Measurements from ENCODE around the gene SDK2. TPM values are rescaled to one million over a fixed set of nuclear protein-coding genes. Genes with fewer than 3 reads are reported as not detected.

Gene SDK2
- total RNA-seq, 1 experiment from 2014 or later: not detected

DNA sequence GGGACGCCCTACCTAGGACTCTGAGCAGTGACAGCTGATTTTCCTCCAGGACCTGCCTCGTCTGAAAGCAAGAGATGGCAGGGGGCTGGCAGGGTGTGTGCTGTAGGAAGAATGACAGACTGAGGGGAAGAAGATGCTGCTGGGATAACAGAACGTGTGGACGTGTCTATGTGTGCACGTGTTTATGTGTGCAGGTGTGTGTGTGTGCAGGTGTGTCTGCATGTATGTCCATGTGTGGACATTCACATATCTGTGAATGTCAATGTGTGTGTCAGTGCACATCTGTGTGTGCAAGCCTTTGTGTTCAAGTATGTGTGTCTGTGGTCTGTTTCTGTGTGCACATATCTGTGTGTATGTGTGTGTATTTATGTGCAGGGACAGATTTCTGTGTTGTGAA is 132.5 kb downstream of the SDK2 start:
- DNase-seq (ENCODE audit: low read depth): no peak

DNA sequence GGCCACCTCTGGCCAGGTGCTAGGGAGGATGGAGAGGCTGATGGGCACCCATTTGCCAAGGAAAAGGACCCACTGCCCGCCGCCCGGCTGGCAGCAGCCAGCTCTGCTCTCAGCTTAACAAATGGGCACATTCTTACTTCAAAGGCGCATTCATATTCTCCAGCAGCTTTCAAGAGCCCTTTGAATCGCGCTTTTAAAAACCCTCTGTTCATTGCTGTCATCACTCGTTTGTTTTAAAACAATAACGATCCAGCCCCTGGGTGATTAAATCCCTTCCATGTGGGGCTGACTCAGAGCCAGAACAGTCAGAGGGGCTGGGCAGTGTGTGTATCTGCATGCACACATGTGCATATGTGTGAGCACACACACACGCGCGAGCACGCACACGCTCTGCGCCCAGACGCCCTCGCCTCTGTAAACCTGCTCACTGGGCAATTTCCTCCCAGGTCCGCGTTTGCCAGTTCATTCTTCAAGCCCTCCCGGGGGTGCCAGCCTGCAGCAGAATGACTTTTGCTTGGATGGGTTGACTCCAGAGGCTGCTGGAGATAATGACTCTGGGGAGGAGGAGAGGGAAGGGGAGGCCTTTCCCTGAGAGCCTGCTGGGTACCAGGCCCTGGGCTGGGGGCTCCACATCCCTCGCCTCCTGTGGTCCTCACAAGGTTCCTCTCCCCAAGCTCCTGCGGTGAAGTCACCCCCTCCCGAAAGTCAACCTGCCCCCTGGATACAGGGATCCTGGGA is 133.1 kb downstream of the SDK2 start:
- no peak for DNase-seq (ENCODE audit: low read depth)

DNA sequence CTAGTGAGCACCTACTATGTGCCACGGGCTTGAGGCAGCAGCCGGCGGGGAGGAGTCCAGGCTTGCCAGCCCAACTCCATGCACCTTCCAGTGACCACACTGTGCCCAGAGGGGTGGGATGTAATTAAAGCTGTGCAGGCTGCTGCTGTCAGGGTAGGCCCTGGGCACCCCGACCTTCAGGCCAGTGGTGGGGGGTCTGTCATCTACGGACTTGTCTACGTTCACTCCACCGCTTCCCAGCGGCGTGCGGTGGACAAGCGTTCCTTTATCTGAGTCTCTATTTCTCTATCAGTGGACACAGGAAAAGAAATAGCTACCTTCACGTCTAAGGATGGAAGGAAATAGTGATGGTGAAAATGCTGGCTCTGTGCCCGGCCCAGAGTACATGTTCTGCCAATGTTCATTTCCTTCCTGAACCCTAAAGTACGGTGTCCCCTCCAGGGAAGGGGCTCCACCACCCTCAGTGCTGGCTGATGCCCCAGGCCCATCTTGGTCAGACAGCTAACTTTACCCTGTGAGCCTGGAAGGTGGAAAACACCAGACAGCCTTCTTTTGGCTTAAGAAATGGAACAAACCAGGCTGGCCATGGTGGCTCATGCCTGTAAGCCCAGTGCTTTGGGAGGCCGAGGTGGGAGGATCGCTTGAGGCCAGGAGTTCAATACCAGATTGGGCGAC is 135.2 kb downstream of the SDK2 start:
- no peak for DNase-seq (ENCODE audit: low read depth)

DNA sequence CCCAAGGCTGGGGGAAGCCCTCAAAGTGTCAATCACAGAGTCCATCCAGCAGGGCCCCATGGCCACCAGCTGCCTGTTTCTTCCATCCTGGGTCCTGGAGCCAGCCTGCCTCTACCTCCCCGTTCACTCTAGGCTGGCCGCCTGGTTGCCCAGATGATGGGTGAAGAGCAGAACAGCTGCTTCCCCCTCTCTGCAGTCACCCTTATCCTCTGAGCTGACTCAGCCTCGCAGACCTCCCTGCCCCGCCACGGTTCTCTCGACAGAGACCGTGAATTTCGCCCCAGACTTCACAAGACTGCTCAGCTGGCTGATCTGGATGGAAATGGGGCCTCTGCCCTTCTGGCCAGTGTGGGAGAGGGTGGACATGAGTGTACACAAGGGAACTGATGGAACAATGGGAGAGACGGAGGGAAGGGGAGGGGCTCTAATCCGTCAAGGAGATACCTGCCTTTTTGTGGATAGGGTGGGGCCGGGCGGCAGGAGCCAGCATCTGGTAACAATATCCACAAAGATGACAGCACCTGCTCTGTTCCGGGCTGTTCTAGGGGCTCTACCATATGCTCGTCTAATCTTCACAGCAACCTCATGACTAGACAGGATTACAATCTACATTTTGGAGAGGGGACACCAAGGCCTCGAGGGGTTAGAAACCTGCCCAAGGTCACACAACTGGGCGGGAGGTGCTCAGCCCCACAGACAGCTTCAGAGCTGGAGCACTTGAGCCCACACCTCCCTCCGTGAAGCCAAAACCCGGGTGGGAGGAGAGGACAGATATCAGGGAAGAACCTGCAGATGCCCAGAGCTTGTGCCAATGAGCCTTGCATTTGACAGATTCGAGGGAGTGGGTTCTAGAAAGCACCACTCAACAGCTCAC is 136.0 kb downstream of the SDK2 start:
- DNase-seq (ENCODE audit: low read depth): no peak

DNA sequence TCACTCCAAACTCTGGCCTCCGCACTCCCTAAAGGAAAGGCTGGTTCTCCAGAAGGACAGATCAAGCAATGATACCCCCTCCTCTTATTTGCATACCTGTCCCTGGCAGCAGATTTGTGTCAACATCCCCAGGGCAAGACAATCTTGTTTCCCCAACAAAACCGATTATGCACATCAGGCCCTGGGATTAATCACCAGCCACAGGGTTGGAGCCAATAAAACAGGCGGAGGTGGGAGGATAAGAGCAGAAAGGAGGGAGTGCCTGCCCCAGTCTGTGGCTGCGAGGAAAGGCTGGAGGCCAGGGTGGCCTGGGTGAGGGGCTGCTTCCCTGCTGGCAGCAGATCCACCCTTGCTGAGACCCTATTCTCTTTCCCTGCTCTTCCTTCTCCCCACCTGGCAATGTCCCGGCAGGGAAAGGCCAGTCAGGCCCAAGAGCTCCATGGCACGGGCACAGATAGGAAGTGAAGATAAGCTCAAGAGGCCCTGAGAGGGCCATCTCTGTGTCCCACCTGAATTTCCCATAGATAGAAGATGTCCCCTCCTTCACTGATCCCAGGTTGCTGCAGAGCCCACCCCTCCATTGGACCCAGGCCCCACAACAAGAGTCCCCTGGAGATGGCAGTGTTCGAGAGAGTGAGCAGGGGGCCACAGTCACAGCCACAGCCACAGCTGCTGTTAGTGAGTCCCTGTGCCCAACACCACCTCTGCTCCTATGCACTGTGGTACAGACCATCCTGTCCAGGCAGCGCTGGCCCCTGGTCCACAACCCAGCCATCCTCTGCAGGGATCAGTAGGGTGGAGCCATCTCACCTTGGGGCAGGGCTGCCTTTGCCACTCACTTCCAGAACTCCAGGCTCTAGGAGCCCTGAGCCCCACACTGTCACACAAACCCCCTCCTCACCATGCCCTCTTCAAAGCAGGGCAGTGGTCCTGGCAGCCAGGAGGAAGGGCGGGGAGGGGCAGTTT is 137.5 kb downstream of the SDK2 start:
- no peak for DNase-seq (ENCODE audit: low read depth)

DNA sequence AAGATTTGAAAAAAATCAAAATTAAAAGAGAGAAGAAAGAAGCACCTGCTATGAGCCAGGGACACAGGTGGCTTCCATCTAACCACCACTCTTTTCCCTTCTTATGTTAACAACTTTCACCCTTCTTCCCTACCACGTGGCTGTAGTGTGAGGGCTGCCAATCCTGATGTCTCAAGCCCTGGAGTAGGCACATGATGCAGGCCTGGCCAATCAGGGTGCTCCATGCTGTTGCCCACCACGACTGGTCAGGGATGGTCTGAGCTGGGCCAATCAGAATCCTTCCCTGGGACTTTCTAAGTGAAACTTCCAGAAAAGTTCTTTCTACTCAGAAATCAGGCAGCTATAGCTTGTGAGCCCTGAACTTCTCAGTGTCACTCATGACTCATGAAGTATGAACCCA is 140.7 kb downstream of the SDK2 start:
- DNase-seq (ENCODE audit: low read depth): no peak

DNA sequence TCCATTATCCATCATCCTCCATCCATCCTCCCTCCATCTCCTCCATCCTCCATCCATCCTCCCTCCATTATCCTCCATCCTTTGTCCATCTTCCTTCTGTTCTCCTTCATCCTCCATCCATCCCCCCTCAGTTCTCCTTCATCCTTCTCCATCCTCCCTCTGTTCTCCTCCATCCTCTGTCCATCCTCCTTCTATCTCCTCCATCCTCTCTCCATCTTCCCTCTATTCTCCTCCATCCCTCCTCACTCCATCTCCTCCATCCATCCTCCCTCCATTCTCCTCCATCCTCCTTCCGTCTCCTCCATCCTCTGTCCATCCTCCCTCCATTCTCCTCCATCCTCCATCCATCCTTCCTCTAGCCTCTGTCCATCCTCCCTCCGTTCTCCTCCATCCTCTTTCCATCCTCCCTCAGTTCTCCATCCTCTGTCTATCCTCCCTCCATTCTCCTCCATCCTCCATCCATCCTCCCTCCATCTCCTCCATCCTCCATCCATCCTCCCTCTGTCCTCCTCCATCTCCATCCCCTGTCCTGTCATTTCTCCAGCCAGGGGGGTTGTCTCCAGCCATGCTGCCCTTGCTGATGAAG is 143.7 kb downstream of the SDK2 start:
- no peak for DNase-seq (ENCODE audit: low read depth)

DNA sequence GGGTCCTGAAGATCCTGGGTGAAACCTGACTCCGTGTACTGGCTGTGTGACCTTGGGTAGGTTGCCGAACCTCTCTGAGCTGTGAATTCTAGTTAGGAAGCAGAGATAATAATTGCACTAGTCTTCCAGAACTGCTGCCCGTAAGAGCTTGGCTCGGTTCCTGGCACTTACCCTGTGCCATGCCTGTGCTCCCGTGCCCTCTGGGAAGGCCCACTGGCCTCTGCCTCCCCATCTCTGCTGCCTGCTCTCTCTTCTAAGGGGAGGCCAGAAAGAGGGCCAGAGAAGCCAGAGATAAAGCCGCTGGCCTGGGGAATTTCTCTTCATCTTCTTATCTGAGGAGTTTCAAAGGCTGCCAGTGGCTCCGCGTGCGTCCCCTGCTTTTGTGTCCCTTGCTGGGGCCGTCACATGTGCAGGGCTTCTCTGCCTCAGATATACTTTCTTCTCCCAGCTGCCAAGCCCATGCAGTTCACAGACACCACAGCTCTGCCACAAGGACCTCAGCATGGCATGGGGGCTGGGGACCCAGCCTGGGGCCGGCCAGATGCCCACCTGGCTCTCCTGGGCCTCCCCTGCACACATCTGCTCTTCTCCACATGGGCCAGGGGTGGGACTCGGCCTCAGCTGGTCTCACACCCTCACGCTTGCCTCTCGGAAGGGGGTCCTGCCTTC is 145.2 kb downstream of the SDK2 start:
- no peak for DNase-seq (ENCODE audit: low read depth)

DNA sequence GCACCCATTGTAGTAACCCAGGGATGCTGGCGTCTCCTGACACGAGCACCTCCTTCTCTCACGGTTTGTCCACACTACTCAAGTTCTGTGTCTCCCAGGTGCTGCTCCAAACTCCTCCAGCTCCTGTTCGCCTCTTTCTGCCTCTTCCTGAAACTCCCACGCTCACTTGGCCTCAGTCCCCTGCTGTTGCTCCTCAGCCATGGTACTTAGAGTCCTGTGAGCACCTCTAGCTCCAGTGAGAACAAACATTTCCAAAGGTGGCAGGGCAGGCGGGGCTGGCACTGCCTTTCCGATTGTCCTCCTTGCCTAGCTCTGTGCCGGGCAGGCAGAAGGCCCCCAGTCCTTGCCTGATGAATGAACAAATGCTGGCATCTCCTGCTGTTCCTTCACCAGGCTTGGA is 146.1 kb downstream of the SDK2 start:
- no peak for DNase-seq (ENCODE audit: low read depth)

DNA sequence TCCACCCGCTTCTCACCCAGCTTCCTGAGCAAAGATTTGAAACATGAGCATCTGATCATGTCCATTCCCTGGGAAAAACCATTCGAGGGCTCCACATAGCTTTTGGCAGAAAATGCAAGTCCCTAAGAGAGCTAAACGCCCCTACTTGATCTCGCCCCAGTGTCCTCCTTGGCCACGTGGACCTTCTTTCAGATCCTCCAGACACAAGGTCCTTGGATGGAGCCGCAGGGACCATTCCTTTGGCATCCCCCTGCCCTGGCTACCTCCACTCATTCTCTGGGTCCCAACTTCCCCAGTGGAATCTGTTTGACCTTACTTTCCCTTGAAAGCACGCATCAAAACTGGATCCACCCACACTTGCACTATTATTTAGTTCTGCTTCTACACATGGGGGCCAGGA is 146.5 kb downstream of the SDK2 start:
- no peak for DNase-seq (ENCODE audit: low read depth)

DNA sequence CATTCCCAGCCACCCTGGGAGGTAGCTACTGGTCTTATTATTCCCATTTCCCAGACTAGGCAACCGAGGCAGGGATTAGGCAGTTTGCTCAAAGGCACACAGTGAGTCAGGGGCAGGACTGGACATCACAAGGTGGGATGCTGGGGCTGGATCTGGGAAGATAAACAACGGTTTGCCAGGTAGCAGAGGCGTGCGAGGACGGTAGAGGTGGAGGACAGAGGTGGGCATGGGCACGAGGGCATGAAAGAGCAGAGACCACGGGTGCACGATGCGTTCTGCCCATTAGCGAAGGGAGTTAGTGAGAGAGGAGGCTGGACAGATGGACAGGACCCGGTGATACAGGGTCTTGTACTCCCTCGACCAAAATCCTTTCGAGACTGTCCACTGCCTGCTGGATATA is 148.0 kb downstream of the SDK2 start:
- no peak for DNase-seq (ENCODE audit: low read depth)

DNA sequence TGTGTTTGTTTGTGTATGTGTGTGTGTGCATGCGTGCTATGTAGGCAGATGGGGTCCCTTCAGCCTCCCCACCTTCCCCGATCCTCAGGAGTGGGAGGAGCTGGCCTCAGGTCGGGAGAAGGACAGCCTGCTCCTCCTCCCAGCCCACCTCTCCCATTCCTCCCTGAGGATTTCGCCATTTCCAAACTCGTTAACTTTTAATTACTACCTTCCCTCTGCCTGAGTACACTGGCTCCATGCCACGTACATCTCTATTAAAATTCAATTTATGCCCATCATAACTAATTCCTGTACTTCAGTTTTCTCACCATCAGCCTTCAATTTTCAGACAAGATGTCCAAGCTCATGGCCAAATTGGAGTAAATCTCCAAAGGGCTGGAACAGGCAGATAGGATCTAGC is 148.6 kb downstream of the SDK2 start:
- DNase-seq (ENCODE audit: low read depth): no peak

DNA sequence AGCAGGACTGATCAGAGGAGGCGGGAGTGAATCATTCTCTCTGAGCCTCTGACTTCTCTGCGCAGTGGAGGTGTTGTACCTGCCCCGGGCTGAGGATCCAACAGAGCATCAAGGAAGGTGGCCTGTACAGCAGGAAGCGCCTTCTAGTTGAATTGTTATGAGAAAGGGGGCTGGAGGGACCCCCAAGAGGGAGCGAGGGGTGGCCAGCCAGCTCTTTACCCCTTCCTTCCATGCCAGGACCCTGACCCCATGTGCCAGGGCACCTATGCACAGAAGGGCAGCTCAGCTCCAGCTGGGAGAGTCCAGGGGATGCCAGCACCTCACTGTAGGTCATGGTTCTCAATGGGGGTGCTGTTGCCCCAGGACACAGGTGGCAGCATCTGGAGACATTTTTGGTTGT is 149.3 kb downstream of the SDK2 start:
- DNase-seq (ENCODE audit: low read depth): no peak

DNA sequence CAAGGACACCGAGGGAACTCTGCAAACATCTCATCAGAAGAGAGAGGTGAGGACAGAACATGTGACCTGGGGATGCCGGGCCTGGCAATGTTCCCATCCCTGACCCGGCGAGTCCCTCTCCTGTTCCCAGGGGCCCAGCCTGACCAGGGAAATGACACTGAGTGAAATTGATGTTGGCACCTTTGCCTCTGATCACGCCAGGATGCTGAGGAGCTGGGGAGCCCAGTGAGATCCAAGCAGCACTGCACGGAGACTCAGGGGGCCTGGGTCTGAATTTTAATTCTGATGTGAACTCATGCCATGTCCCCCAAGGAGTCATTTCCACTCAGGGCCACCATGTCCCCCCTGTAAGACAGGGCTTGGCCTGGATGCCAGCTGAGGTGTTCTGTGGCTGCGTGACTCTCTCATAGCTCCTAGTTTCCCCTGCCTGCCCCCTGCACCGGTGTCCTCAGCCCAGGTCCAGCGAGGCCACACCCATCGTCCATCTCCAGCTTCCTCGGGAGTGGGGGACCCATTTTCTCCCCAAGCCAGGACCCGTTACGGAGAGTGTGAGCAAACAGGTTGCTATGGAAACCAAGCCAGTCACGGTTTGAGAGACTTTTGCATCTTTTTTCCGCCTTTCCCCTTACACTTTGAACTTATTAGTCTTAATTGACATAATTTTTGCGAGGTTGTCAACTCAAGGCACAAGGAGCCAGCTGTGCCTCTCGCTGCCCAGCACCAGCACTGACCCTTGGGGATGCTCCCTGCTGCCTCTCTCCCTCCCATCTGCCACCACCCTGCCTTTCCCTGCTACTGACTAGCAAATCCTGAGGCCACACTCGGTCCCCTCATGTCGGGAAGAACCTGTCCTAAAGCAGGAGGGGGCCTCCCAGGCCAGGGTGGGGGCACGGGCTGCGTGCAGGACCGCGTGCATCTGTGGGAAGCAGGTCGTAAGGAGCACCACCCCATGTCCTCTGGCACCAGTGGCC is 150.0 kb downstream of the SDK2 start:
- no peak for DNase-seq (ENCODE audit: low read depth)

DNA sequence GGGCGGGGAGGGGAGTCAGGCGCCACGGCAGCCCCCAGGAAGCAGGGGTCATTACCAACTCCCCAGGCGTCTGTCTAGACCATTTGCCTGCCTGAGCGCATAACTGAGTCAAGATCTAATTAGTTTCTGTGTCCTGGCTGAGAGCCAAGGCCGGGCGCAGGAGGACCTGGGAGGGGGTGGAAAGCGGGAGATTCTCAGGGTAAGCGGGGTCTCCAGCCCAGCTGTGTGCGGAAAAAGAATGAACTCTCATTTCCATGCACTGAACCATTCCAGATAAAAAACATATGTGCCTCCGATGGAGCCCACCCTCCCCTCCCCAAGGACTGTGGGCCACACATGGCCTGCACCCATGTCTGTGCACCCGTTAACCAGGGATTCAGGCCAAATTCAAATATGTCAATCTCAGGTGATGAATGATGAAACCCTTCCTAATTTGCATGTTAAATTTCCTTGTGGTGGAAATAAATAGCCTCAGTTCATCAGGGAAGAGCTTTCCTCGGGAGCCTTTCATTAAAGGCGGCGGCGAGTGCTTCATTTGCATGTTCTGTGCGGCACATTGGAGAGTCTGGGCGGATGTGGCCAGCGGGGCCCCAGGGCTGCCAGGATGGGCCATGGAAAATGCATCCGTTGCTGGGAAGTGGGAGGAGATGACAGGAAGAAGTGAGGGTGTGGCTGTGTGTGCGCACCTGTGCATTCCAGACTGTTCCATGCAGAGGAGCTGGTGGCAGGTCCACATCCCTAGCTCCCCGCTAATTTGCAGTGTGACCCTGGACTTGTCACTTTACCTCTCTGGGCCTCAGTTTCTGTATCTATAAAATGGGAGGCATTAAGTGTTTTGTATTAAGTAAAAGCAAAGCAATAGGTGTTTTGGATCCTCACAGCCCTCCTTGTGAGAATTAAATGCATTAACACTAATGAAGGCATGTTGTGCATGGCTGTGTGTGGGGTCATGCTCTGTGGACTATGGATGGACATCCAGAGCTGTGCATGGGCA is 151.1 kb downstream of the SDK2 start:
- no peak for DNase-seq (ENCODE audit: low read depth)

DNA sequence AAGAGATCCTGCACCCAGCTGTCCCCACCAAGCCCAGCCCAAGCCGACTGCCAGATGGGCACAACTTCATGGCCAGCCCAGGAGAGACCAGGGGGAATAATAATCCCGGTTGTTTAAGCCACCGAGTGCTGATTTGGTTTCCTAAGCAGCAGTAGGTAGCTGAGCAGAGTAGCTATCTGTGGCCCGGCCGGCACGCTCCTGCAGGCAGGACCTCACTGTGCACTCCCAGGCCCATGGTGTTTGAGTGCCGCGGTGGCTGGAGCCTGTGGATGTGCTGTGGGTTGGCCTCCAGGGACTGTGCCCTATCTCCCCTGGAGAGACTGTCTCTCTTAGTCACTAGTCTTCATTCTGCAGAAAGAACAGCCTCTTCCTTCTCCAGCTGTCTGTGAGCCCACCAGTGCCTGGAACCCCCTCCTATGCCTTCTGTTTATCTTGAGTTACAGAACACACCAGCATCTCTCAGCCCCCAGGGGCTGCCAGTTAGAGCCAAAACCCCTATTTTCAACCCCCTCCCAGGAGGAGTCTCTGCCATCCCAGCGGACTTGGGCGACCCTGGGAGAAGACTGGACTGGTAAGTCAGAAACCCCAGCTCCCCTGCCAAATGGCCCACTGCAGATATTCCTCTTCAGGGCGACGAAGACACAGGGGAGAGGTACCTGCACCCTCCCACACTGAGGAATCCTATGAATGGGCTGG is 152.0 kb downstream of the SDK2 start:
- DNase-seq (ENCODE audit: low read depth): no peak

DNA sequence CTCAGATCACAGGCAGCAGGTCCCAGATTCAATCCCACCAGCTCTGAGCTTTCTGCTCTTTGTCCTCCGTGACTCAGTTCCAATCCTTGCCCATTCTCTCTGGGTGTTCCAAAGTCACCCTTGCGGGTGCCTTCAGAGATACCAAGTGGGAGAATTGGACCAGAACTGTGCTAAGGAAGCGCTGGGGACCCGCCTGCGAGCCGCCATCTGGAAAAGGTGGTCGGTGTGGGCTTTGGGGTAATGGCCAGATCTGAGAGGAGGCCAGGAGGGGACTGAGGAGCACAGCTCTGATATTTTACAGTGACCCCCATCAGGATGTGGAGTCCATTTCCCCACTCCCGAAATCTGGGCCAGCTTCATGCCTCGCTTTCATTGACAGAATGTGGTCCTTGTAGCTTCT is 152.6 kb downstream of the SDK2 start:
- no peak for DNase-seq (ENCODE audit: low read depth)

Measured in LHCN-M2 (cell line).